ENCODE data around the gene IFNLR1.

DNA sequence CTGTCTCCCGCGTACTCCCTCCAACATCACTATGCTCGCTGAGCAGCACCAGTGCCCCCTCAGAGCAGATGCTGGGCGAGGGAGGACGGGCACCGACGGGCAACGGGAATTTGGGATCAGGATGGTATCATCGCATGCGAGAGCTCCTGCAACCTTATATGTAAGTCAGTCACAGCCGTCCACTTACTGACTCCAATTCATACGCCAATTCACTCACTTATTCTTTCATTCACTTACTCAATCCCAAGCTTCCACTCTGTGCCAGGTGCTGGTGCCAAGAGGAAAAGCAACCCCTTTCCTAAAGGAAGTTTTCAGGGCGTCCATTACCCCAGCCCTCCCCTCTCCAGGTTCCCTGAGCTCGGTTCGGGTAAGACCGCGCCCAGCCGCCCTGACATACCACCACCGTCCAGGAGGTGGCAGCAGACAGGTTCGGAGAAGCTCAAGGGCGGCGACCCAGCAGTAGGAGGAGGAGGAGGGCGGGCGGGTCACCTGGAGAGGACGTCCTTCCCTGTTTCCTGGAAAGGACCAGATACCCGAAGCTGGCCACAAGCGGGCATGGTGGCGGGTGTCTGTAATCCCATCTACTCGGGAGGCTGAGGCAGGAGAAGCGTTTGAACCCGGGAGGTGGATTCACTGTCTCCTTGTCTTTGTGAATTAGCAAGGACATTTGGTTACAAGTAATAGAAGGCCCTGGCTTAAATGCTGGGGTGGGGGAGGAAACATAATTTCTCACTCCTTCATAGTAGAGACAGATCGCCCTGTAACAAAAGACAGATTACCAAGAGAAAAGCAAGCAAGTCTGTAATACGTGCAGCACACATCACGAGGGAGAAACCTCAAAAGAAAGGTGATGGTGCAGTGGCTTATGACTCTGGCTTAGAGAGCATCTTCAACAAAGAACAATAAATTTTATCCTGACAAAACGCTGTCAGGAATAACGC lies 36.6 kb downstream of the IFNLR1 start:
- TF ChIP-seq POLR2AphosphoS5 (IDR thresholded peaks at IDR 0.05; ENCODE audit: low read depth, low read length) (no peak), REST (IDR thresholded peaks at IDR 0.05; ENCODE audit: insufficient read depth in 1 of 2, low read depth in 2 of 2, low read length in 2 of 2) (no peak)

Measured in PFSK-1 (cell line).